ENCODE measurements around the gene TMEFF2. TPM values are rescaled to one million over a fixed set of nuclear protein-coding genes. Genes with fewer than 3 reads are reported as not detected.
A peak's percentile ranks its signal among the peaks of the same experiment; 100 is the strongest.

TMEFF2 gene
- total RNA-seq, 2 experiments from 2014 or later, result not detected

DNA sequence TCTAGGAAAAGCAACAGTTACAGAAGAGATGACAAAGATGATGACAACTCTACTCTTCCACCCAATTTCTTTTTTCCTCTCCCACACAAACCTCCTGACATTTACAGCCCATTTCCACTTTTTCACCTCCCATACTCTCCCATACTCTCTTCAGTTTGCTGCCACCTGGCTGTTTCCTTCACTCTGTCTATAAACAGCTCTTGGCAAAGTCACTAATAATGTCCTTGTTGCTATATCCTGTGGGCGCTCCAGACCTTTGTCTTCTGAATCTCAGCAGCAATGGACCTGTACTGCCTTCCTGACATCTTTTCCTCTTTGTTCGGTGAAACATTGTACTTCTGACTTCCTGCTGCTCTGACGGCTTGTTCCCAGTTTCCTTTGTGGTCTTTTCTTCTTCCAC lies 287.2 kb downstream of the TMEFF2 start:
- Mint-ChIP-seq H3K27me3 (peaks cover 2% of the 10 kb centered on the region), H3K4me3 (no peak overlapping the region), H3K27ac (no peak overlapping the region), H3K36me3 (ENCODE audit: low read depth) (no peaks in the 10 kb centered on the region), H3K9me3 (ENCODE audit: low read depth) (no peaks in the 10 kb centered on the region), H3K4me1 (peaks cover 6% of the 10 kb centered on the region)
- no peak for ATAC-seq
- ChIA-PET POLR2A (interaction anchor here (0.6 kb wide), 1 partner anchor 231 kb away, joined by 7 read pairs; no protein-coding TSS in a partner anchor), CTCF (no interaction called here)
- intact Hi-C loops (cut with DNase I, micrococcal nuclease), result no loop called here
- DNase-seq, result no peak

DNA sequence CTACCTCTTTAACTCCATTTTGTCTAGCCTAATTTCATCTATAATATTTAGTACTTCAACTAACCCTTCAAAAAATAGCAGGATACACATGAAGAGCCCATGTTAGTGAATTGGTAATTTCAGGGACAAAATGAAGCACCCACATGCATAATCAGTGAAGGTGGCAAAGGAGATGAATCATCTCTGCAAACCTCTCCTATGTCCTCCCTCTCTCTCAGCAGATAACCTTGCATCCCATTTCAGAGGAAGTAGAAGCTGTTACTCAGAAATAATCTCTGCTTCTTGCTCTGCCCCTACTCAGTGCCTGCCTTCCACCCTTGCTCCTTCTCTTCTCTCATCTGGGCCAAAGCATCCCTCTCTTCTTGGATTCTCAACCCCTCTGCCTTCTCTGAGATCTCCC lies 287.6 kb downstream of the TMEFF2 start:
- intact Hi-C loops (cut with DNase I, micrococcal nuclease), result no loop called here
- ChIA-PET POLR2A (interaction anchor here (0.6 kb wide), 1 partner anchor 231 kb away, joined by 7 read pairs; no protein-coding TSS in a partner anchor), CTCF (interaction anchor here (0.8 to 1.0 kb wide), 2 partner anchors 16 to 25 kb away, joined by 3 read pairs; no protein-coding TSS in a partner anchor)
- no peak for DNase-seq
- H3K4me1 Mint-ChIP-seq, result peaks cover 6% of the 10 kb centered on the region
- no peak overlapping the region for H3K27ac Mint-ChIP-seq
- no peaks in the 10 kb centered on the region for H3K9me3 Mint-ChIP-seq (ENCODE audit: low read depth)
- no peak overlapping the region for H3K4me3 Mint-ChIP-seq
- peak; percentile 45 for ATAC-seq
- no peaks in the 10 kb centered on the region for H3K36me3 Mint-ChIP-seq (ENCODE audit: low read depth)
- H3K27me3 Mint-ChIP-seq, result peaks cover under 1% of the 10 kb centered on the region

DNA sequence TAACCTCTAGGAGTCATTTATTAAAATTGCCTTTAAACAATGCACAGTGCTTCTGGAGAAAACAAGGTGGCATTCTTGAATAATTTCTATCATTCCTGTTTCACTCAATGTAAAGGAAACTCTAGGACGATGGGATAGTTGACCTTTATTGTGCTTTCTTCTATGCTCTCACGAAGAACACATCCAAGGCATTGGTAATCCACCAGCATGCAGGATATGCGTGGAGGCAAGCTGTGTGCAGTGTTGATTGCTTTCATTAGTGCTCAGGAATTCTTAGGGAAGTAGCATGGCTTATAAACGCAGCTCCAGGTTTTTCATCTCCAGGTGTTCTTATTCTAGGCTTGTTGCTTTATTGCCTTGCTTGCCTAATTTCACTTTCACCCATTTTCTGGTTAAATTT lies 289.4 kb downstream of the TMEFF2 start:
- Mint-ChIP-seq H3K4me3 (no peak overlapping the region), H3K36me3 (ENCODE audit: low read depth) (no peaks in the 10 kb centered on the region), H3K27ac (no peak overlapping the region), H3K27me3 (peaks cover 7% of the 10 kb centered on the region), H3K4me1 (peaks cover under 1% of the 10 kb centered on the region), H3K9me3 (ENCODE audit: low read depth) (peaks cover 2% of the 10 kb centered on the region)
- intact Hi-C loops (cut with DNase I, micrococcal nuclease), result no loop called here
- ChIA-PET CTCF (interaction anchor here (1.5 kb wide), 1 partner anchor 146 kb away, joined by 3 read pairs; no protein-coding TSS in a partner anchor), POLR2A (no interaction called here)
- DNase-seq (no peak), ATAC-seq (no peak)

DNA sequence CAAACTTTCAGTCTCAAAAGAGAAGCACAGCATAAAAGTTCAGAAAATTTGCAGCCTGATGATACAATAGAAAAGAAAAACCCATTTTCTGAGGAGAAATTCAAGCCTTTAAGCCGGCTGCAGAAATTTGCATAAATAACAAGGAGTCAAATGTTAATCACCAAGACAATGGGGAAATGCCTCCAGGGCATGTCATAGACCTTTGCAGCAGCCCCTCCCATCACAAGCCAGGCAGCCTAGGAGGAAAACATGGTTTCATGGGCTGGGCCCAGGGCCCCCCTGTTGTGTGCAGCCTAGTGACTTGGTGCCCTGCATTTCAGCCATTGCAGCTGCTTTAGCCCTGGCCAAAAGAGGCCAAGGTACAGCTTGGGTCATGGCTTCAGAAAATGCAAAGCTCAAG lies 293.7 kb downstream of the TMEFF2 start:
- ATAC-seq, result no peak
- no peak for DNase-seq
- H3K27ac Mint-ChIP-seq, result no peak overlapping the region
- H3K27me3 Mint-ChIP-seq, result peaks cover 14% of the 10 kb centered on the region
- CTCF ChIA-PET, result no interaction called here
- H3K9me3 Mint-ChIP-seq (ENCODE audit: low read depth), result peaks cover 4% of the 10 kb centered on the region
- no peaks in the 10 kb centered on the region for H3K36me3 Mint-ChIP-seq (ENCODE audit: low read depth)
- no peak overlapping the region for H3K4me3 Mint-ChIP-seq
- POLR2A ChIA-PET, result no interaction called here
- no peaks in the 10 kb centered on the region for H3K4me1 Mint-ChIP-seq
- intact Hi-C loops (cut with DNase I, micrococcal nuclease), result no loop called here

DNA sequence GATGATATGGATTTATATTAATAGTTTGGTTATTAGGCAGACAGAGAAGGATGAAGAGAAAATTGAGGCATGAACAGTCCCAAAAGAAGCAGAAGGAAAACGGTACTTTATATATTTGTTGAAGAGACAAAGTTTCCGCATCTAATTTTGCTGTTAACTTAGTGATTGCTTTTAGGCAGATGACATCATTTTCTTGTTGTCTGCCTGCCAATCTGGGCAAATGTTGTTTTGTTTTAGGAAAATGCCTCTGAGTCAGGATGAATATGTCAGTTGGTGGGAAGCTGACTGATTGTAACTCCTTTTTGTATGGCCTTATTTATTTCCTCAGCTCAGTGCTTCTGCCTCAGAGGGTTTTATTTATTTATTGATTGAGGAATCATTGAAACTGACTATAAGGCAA lies 295.3 kb downstream of the TMEFF2 start:
- H3K4me3 Mint-ChIP-seq, result no peak overlapping the region
- no peaks in the 10 kb centered on the region for H3K36me3 Mint-ChIP-seq (ENCODE audit: low read depth)
- peaks cover 14% of the 10 kb centered on the region for H3K27me3 Mint-ChIP-seq
- ChIA-PET POLR2A (no interaction called here), CTCF (interaction anchor here (1.0 kb wide), 1 partner anchor 35 kb away, joined by 3 read pairs; no protein-coding TSS in a partner anchor)
- H3K4me1 Mint-ChIP-seq, result no peaks in the 10 kb centered on the region
- intact Hi-C loops (cut with DNase I, micrococcal nuclease), result no loop called here
- ATAC-seq (no peak), DNase-seq (no peak)
- H3K27ac Mint-ChIP-seq, result no peak overlapping the region
- peaks cover 4% of the 10 kb centered on the region for H3K9me3 Mint-ChIP-seq (ENCODE audit: low read depth)
